BLaER1 treated with 17β-estradiol and CSF1 and Interleukin-3, amounts not matched to agents 10 nM and 100 nM (cell line): ENCODE data around the gene BRF1.

Experiments
- H3K27ac ChIP-seq, 11 experiments: shearing (Covaris generic); formaldehyde crosslinking; 2 replicates each; pipeline ENCODE4 v1.8.1; 2022
- H3K27me3 ChIP-seq, 11 experiments: shearing (Covaris generic); formaldehyde crosslinking; 2 replicates each; pipeline ENCODE4 v1.8.1; 2022
- H3K36me3 ChIP-seq, 11 experiments: shearing (Covaris generic); formaldehyde crosslinking; 2 replicates each; pipeline ENCODE4 v1.8.1; 2022
- H3K4me1 ChIP-seq, 10 experiments: shearing (Covaris generic); formaldehyde crosslinking; 2 replicates each; pipeline ENCODE4 v1.8.1; 2022
- H3K4me2 ChIP-seq, 11 experiments: shearing (Covaris generic); formaldehyde crosslinking; 2 replicates each; pipeline ENCODE4 v1.8.1; 2022
- H3K4me3 ChIP-seq, 10 experiments: shearing (Covaris generic); formaldehyde crosslinking; 2 replicates each; pipeline ENCODE4 v1.8.1; 2022
- H3K9ac ChIP-seq, 11 experiments: shearing (Covaris generic); formaldehyde crosslinking; 2 replicates each; pipeline ENCODE4 v1.8.1; 2022
- H3K9me3 ChIP-seq, 11 experiments: shearing (Covaris generic); formaldehyde crosslinking; replicated peaks in 1 of 11; 2 replicates each; pipeline ENCODE4 v1.8.1; 2022
- H4K20me1 ChIP-seq, 11 experiments: shearing (Covaris generic); formaldehyde crosslinking; 2 replicates each; pipeline ENCODE4 v1.8.1; 2022
- Cebpa-rat ChIP-seq, 11 experiments: shearing (Covaris generic); IDR thresholded peaks; 2 replicates each; pipeline ENCODE4 v1.8.1; 2022

BRF1 gene

GRCh38 chr14:105196265-105196960 lies 104.4 kb downstream of the BRF1 start:
- Histone ChIP-seq H4K20me1 (peaks cover 0 to 43% (median 7%) of the 10 kb centered on the region in 11 experiments; a peak in 10 of 22 replicates), H3K4me3 (peak overlapping the region; percentile 21 to 60 (median 42); a peak in 17 of 20 replicates), H3K9ac (peak overlapping the region; percentile 22 to 69 (median 48); a peak in 17 of 22 replicates), H3K27me3 (peaks cover 0 to 30% (median 7%) of the 10 kb centered on the region in 11 experiments; a peak in 11 of 22 replicates), H3K36me3 (no peaks in the 10 kb centered on the region), H3K9me3 (no peaks in the 10 kb centered on the region), H3K27ac (peak overlapping the region in 3 of 11 experiments; percentile 1 to 36 (median 10); a peak in 3 of 22 replicates), H3K4me2 (peak overlapping the region; percentile 85 to 100 (median 97)), H3K4me1 (peaks cover 88 to 95% (median 94%) of the 10 kb centered on the region in 10 experiments)
- no peak for TF ChIP-seq Cebpa-rat (IDR thresholded peaks at IDR 0.05)

- no peaks in the 10 kb centered on the region for H3K9me3 ChIP-seq
- no peak for TF ChIP-seq Cebpa-rat (IDR thresholded peaks at IDR 0.05)
- peak overlapping the region in 8 of 10 experiments; percentile 30 to 60 (median 45); a peak in 9 of 20 replicates for H3K4me3 ChIP-seq
- H4K20me1 ChIP-seq = peaks cover 0 to 38% (median 4%) of the 10 kb centered on the region in 11 experiments; a peak in 10 of 22 replicates
- no peaks in the 10 kb centered on the region for H3K36me3 ChIP-seq
- peaks cover 0 to 30% (median 7%) of the 10 kb centered on the region in 11 experiments; a peak in 11 of 22 replicates for H3K27me3 ChIP-seq
- H3K4me1 ChIP-seq = peaks cover 81 to 94% (median 92%) of the 10 kb centered on the region in 10 experiments
- H3K9ac ChIP-seq = peak overlapping the region in 10 of 11 experiments; percentile 22 to 69 (median 48); a peak in 13 of 22 replicates
- H3K4me2 ChIP-seq = peak overlapping the region; percentile 85 to 100 (median 97)
- peak overlapping the region in 2 of 11 experiments; percentile 1 to 36; a peak in 2 of 22 replicates for H3K27ac ChIP-seq
Measured at GRCh38 chr14:105195522-105196264, 105.1 kb downstream of the BRF1 start.

DNA sequence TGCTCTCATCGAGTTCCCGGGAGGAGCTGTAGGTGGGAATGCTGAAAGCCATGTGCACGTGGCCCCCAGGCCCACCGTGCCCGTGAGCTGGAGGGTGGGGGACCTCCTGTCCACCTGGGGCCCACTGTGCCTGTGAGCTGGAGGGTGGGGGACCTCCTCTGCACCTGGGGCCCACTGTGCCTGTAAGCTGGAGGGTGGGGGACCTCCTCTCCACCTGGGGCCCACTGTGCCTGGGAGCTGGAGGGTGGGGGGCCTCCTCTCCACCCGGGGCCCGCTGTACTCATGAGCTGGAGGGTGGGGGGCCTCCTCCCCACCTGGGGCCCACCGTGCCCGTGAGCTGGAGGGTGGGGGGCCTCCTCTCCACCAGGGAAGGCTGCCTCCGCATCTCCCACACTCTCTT lies 105.8 kb downstream of the BRF1 start:
- no peak overlapping the region for H3K4me3 ChIP-seq
- peaks cover 0 to 32% (median 0%) of the 10 kb centered on the region in 11 experiments; a peak in 10 of 22 replicates for H4K20me1 ChIP-seq
- peaks cover 0 to 30% (median 7%) of the 10 kb centered on the region in 11 experiments; a peak in 11 of 22 replicates for H3K27me3 ChIP-seq
- H3K4me2 ChIP-seq = peak overlapping the region; percentile 85 to 100 (median 97)
- H3K9ac ChIP-seq = peak overlapping the region in 1 of 11 experiments; percentile 69; a peak in 2 of 22 replicates
- no peak overlapping the region for H3K27ac ChIP-seq
- no peaks in the 10 kb centered on the region for H3K36me3 ChIP-seq
- H3K4me1 ChIP-seq = peaks cover 74 to 88% (median 86%) of the 10 kb centered on the region in 10 experiments
- no peak for TF ChIP-seq Cebpa-rat (IDR thresholded peaks at IDR 0.05)
- H3K9me3 ChIP-seq = no peaks in the 10 kb centered on the region

DNA sequence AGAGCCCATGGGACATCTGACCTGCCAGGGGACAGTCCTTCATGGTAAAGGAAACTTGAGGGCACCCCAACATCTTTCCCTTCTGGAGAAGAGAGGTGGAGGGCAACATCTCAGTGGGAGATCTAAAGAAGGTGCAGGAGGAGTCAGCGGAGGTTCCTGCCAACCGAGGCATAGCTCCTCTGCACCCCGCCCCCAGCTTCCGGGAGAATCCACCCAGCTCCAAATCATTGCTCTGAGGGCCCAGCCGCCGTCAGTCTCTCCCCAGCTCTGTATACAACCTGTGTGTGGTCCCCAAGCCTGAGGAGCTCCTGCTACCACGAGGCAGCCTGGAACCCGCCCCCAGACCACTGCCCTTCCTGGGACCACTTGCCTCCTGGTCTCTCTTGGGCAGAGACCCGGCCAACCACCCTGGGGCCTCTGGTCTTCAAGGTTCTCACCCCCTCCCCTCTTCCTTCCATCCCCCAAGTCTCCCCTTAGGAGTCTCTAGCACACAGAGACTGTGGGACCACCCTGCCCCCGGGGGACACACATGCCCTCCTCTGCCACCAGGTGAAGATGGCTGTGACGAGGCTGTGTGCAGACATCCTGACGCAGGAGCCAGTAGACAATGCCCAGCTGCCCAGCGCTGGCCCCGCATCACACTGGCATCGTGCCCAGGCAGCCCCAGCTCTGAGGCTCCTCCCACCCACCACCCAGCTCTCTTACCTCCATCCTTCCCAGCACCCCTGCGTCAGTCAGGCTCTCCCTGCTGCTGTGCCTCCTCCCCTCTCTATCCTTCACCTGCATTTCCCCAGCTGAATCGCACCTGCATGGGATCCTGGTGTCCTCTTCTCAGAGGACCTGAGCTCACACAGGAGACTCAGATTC lies 106.7 kb downstream of the BRF1 start:
- peak overlapping the region; percentile 85 to 100 (median 97) for H3K4me2 ChIP-seq
- peaks cover 0 to 23% (median 0%) of the 10 kb centered on the region in 11 experiments; a peak in 10 of 22 replicates for H4K20me1 ChIP-seq
- peak overlapping the region in 6 of 11 experiments; percentile 6 to 75 (median 64); a peak in 9 of 22 replicates for H3K9ac ChIP-seq
- TF ChIP-seq Cebpa-rat (IDR thresholded peaks at IDR 0.05) = no peak
- H3K4me3 ChIP-seq = peak overlapping the region in 3 of 10 experiments; percentile 4 to 56 (median 34); a peak in 3 of 20 replicates
- H3K27ac ChIP-seq = peak overlapping the region in 8 of 11 experiments; percentile 27 to 80 (median 68); a peak in 9 of 22 replicates
- H3K9me3 ChIP-seq = peaks cover 0 to 3% (median 1%) of the 10 kb centered on the region in 11 experiments; a peak in 10 of 22 replicates
- peaks cover 0 to 30% (median 7%) of the 10 kb centered on the region in 11 experiments; a peak in 11 of 22 replicates for H3K27me3 ChIP-seq
- H3K36me3 ChIP-seq = no peaks in the 10 kb centered on the region
- H3K4me1 ChIP-seq = peaks cover 65 to 79% (median 77%) of the 10 kb centered on the region in 10 experiments

DNA sequence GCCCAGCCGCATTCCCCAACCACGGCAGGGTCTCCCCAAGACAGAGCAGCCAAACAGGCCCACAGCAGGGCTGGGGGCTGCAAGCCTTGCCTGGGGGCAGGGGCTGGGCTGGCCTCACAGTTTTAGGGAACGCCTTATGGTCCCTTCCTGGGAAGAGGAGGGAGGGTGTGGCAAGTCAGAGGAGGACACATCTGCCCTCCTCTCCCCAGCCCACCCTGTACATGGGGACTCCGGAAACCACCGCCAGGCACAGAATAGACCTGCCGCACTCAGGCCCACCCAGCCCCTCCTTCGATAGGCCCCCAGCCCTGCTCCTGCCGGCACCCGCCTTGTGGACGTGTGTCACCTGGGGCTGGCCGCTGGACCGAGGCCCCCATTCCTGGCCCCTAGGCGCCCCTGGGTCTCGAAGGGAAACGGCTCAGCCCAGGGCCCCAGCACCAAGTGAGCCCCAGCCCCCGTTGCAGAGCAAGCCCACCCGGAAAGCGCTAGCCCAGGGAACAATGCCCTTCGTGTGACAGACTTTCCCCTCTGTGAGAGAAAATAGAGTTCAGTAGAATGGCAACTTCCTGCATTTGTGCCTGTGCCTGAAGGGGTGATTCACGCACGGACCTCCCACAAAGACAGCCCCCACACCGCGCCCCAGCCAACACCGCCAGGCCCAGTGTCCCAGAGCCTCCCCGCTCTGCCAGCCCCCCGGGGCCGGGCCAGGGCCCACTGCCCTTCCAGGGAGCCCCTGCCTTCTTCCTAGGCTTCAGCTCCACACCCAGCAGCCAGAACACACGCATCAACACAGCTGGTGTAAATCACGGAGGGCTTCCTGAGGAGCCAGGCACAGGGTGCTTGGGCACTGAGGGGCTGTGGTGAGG lies 107.7 kb downstream of the BRF1 start:
- Histone ChIP-seq H3K27ac (peak overlapping the region; percentile 46 to 80 (median 65); a peak in 20 of 22 replicates), H3K36me3 (peaks cover 0 to 1% (median 0%) of the 10 kb centered on the region in 11 experiments; a peak in 1 of 22 replicates), H3K4me3 (peak overlapping the region in 4 of 10 experiments; percentile 4 to 56 (median 36); a peak in 6 of 20 replicates), H4K20me1 (peaks cover 0 to 19% (median 0%) of the 10 kb centered on the region in 11 experiments; a peak in 9 of 22 replicates), H3K4me1 (peaks cover 55 to 68% (median 66%) of the 10 kb centered on the region in 10 experiments), H3K9me3 (peaks cover 8 to 14% (median 12%) of the 10 kb centered on the region in 11 experiments), H3K4me2 (peak overlapping the region; percentile 85 to 100 (median 97)), H3K27me3 (peaks cover 0 to 30% (median 7%) of the 10 kb centered on the region in 11 experiments; a peak in 11 of 22 replicates), H3K9ac (peak overlapping the region; percentile 31 to 75 (median 63); a peak in 21 of 22 replicates)
- no peak for TF ChIP-seq Cebpa-rat (IDR thresholded peaks at IDR 0.05)

DNA sequence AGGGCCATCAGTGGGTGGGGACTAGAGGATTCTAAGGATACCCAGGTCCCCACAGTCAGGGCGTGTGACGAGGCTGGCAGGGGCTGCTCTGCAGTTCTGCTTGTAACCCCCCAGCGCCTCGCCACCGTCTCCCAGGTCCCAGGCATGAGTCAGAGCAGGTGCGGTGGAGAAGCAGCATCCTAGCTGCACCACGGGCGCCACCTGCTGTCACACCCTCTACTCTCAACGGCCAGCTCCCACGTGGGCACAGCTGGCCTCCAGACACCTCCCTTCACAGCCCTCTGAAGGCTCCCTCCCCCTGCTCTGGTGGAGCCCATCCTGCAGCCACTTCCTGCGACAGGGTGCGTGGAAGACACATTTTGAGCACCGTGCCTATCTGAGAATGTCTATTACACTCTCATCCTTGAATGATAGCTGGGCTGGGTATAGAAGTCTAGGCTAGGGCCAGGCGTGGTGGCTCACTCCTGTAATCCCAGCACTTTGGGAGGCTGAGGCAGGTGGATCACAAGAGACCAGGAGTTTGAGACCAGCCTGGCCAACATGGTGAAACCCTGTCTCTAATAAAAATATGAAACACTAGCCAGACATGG lies 112.8 kb downstream of the BRF1 start:
- Histone ChIP-seq H3K36me3 (peaks cover 0 to 4% (median 0%) of the 10 kb centered on the region in 11 experiments; a peak in 1 of 22 replicates), H3K27ac (no peak overlapping the region), H3K27me3 (peaks cover 0 to 7% (median 0%) of the 10 kb centered on the region in 11 experiments; a peak in 3 of 22 replicates), H3K4me1 (peaks cover 5 to 44% (median 36%) of the 10 kb centered on the region in 10 experiments), H4K20me1 (peaks cover 0 to 5% (median 0%) of the 10 kb centered on the region in 11 experiments; a peak in 2 of 22 replicates), H3K4me2 (no peak overlapping the region), H3K4me3 (0 out of 20 replicates have a peak overlapping the region, but pooled peaks of 1 of the 10 experiments have one; percentile 19), H3K9ac (no peak overlapping the region), H3K9me3 (peaks cover 12 to 22% (median 19%) of the 10 kb centered on the region in 11 experiments)
- no peak for TF ChIP-seq Cebpa-rat (IDR thresholded peaks at IDR 0.05)
